SJSA1 (cell line): ENCODE results near the gene GALNT12. TPM values are rescaled to one million over a fixed set of nuclear protein-coding genes. Genes with fewer than 3 reads are reported as not detected.

ENCODE experiments used
- DNase-seq, 2 experiments: peaks; one replicate each; pipeline ENCODE4 v3.0.0-alpha.2; 2015 to 2020; ENCODE audit warnings: low spot score in 2 of 2, low read depth in 1 of 2
- H3K27ac ChIP-seq: fragments of 250-450 bp; sonication (Bioruptor Pico); 2 replicates; pipeline ENCODE4 v1.5.1; 2020; ENCODE audit warnings: mild to moderate bottlenecking, moderate library complexity
- H3K27me3 ChIP-seq: fragments of 250-450 bp; sonication (Bioruptor Pico); replicated peaks from 2 replicates; pipeline ENCODE4 v1.5.1; 2020; ENCODE audit warnings: mild to moderate bottlenecking, moderate library complexity
- H3K36me3 ChIP-seq: fragments of 250-450 bp; sonication (Bioruptor Pico); 2 replicates; pipeline ENCODE4 v1.5.1; 2020; ENCODE audit warnings: mild to moderate bottlenecking
- H3K4me1 ChIP-seq: fragments of 250-450 bp; sonication (Bioruptor Pico); replicated peaks from 2 replicates; pipeline ENCODE4 v1.6.1; 2021; ENCODE audit warnings: mild to moderate bottlenecking
- H3K4me3 ChIP-seq: fragments of 250-450 bp; sonication (Bioruptor Pico); 2 replicates; pipeline ENCODE4 v1.5.1; 2020; ENCODE audit warnings: mild to moderate bottlenecking
- H3K9me3 ChIP-seq: fragments of 250-450 bp; sonication (Bioruptor Pico); replicated peaks from 2 replicates; pipeline ENCODE4 v1.5.1; 2020; ENCODE audit warnings: mild to moderate bottlenecking
- total RNA-seq: library from RNA; depleted of rRNA; stranded (reverse); fragments of >200 nt; shearing (Covaris generic); gene quantifications from 2 replicates; pipeline ENCODE4 v1.2.3, GENCODE V29; 2014

Gene GALNT12
- total RNA-seq, 1 experiment from 2014 or later = 0.74 TPM

DNA sequence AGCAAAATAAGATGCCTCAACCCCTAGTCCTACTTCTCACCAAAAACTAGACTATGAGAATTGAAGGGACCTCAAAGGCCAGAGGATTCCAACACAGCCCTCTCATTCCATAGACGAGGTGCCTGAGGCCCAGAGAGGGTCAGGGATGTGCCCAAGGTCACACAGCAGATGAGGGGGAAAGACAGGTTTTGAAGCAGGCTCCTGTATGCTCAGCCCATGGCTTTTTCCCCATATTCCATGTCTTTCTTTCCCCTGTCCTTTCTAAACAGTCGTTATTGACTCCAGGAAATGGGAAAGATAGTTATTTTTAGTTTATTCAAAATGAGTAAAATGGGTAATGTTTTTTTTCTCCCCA lies 75.1 kb downstream of the GALNT12 start:
- DNase-seq = no peak
- no peak overlapping the region for H3K27ac ChIP-seq
- no peaks in the 10 kb centered on the region for H3K27me3 ChIP-seq
- H3K9me3 ChIP-seq = no peaks in the 10 kb centered on the region
- H3K36me3 ChIP-seq = no peaks in the 10 kb centered on the region
- no peak overlapping the region for H3K4me3 ChIP-seq
- H3K4me1 ChIP-seq = peaks cover 9% of the 10 kb centered on the region

DNA sequence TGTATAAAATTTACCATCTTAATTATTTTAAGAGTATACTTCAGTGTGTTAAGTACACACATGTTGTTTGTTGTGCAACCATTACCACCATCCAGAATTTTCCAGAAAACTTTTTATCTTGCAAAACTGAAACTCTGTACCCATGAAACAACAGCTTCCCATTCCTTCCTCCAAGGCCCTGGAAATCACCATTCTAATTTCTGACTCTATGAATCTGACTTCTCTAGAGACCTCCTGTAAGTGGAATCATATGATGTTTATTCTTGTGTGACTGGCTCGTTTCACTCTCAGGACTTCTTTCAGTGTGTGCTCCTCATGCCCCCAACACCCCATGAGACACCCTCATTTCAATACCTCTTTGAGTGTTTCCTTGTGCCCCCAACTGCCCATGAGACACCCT lies 75.8 kb downstream of the GALNT12 start:
- H3K4me1 ChIP-seq = peaks cover 16% of the 10 kb centered on the region
- no peaks in the 10 kb centered on the region for H3K9me3 ChIP-seq
- no peaks in the 10 kb centered on the region for H3K27me3 ChIP-seq
- no peak for DNase-seq
- no peak overlapping the region for H3K27ac ChIP-seq
- H3K4me3 ChIP-seq = no peak overlapping the region
- no peaks in the 10 kb centered on the region for H3K36me3 ChIP-seq

DNA sequence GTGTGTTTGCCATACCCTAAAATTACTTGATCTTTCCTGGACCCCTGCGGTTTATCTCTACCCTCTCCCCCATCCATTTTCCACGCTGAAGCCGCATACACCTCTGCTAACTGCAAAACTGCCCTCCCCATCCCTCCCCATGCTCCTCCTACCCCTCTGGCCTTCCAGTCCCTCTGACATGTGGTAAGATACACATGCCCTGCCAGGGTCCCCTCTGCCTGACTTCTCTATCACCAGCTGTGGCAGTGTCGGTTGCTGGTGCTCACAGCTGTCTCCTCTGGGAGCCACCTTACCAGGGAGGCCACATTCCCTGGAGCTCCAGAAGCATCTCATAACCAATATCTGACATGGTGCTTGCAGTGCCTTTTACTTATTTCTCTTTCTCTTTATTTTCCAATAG lies 77.4 kb downstream of the GALNT12 start:
- H3K9me3 ChIP-seq = no peaks in the 10 kb centered on the region
- peaks cover 16% of the 10 kb centered on the region for H3K4me1 ChIP-seq
- no peaks in the 10 kb centered on the region for H3K36me3 ChIP-seq
- no peak for DNase-seq
- H3K27me3 ChIP-seq = no peaks in the 10 kb centered on the region
- H3K4me3 ChIP-seq = no peak overlapping the region
- H3K27ac ChIP-seq = no peak overlapping the region

DNA sequence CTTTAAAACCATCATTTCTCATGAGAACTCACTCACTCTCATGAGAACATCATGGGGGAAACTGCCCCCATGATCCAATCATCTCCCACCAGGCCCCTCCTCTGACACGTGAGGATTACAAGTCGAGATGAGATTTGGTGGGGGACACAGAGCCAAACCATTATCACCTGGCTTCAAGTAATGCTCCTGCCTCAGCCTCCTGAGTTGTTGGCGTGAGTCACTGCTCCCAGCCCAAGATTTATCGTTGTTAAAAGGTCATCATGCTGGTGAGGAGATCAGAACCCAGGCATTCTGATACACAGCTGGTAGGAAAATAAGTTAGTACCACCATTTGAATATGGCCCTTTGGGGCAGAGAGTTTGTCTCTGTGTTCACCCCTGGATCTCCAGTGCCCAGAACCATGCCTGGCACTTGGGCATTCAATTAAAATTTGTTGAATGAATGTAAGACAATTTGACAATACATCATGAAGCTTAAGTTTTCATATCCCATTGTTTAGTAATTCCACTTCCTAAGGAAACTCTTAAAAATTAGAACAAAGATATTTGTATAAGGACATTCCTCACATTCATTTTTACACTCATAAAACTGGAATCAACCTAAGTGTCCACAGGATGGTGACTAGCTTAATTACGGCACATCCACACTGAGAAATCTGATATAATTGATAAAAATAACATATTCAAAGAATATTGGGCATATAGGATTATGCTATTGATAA lies 78.3 kb downstream of the GALNT12 start:
- no peaks in the 10 kb centered on the region for H3K9me3 ChIP-seq
- no peaks in the 10 kb centered on the region for H3K36me3 ChIP-seq
- peaks cover 16% of the 10 kb centered on the region for H3K4me1 ChIP-seq
- H3K27ac ChIP-seq = no peak overlapping the region
- H3K27me3 ChIP-seq = no peaks in the 10 kb centered on the region
- no peak for DNase-seq
- H3K4me3 ChIP-seq = no peak overlapping the region

DNA sequence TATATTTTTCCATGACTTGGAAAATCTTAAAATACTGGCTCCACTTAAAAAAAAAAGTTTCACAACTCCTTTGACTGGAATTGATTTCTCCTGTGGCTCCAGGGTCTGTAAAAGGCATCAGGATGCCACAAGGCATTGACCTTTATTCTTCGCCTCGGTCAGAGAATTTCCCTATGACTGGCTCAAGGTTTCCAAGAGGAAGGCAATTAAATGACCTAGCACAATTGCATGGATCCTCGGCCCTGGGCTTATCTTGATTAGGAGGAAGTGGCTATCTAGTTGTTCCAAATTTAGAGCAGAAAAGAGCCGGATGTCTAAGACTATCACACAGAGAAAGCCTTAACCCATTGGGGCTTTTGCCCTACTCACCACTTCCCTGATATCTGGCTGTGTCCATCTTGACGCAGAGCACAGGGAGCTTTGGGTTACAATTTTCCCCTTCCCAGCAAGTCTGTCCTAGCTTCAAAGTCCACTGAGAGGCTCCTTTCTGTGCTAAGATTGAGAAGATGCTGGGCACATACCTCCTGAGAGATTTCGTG lies 79.3 kb downstream of the GALNT12 start:
- DNase-seq = no peak

DNA sequence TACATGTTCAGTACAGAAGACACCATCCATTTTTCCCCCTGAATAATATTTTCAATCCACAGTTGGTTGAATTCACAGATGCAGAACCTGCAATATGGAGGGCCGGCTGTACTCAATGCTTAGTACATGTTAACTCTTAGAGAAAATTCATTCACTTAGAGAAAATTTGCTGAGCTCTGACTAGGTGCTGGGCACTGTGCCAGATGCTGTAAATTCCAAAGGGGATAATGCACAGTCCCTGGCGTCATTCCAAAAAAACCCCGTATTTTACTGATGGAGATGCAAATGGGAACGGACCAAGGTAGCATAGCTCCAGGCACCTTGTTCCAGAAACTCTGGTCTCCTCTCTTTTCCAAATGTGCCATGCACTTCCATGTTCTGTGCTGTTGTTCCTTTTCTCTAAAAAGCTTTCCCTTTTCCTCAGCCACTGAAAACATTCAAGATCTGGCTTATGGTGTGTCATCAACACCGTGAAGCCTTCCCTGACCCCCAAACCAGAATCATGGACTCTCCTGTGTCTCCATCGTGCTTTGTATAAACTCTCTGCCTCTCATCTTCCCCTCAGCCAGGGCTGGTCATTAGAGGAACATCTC lies 80.5 kb downstream of the GALNT12 start:
- Histone ChIP-seq H3K4me1 (peaks cover 29% of the 10 kb centered on the region), H3K36me3 (no peaks in the 10 kb centered on the region), H3K27ac (no peak overlapping the region), H3K9me3 (no peaks in the 10 kb centered on the region), H3K4me3 (no peak overlapping the region), H3K27me3 (no peaks in the 10 kb centered on the region)
- no peak for DNase-seq

More for the DNA sequence above, 79.3 kb downstream of the GALNT12 start:
- Histone ChIP-seq H3K27me3 (no peaks in the 10 kb centered on the region), H3K27ac (no peak overlapping the region), H3K4me1 (peaks cover 17% of the 10 kb centered on the region), H3K4me3 (no peak overlapping the region), H3K9me3 (no peaks in the 10 kb centered on the region), H3K36me3 (no peaks in the 10 kb centered on the region)

DNA sequence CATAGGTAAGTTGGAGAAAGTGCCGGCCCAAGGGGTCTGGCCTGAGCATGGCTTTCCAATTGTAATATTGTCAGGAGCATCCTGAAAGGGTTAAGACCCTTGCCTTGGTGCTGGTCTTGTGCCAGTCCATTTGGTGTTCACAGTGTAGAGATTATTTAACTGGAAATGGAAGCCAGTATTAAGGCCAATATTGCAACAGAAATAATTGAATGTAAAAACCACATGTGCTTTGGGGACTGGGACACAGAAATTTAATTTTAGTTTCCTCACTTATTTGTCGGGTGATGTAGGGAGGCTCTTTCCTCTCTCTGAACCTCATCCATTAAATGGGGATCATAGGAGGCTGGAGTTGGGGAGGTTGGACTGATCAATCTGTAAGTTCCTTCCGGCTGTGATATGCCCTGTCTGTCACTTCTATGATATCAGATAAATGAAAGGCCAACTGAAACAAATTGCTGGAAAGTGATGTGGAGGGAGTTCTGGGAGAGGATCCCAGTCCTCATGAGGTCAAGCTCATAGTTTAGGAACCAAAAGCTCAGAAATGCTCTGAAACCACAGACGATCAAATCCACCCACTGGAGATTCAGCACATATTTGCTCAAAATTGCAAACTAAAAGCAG lies 81.4 kb downstream of the GALNT12 start:
- H3K36me3 ChIP-seq = no peaks in the 10 kb centered on the region
- no peak overlapping the region for H3K4me3 ChIP-seq
- H3K4me1 ChIP-seq = peaks cover 38% of the 10 kb centered on the region
- no peaks in the 10 kb centered on the region for H3K9me3 ChIP-seq
- H3K27me3 ChIP-seq = no peaks in the 10 kb centered on the region
- H3K27ac ChIP-seq = no peak overlapping the region
- no peak for DNase-seq

DNA sequence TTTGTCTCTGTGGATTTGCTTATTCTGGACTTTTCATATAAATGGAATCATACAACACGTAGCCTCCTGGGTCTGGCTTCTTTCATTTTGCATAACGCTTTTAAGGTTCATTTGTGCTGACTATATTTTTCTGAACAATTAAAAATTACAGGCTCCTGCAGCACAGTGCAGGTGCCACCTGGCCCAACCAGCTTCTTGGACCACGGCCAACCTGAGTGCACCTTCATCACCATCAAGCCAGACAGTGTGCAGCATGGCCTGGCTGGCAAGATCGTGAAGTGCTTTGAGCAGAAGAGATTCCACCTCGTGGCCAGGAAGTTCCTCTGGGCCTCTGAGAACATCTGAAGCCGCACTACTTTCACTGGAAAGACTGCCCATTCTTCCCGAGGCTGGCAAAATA lies 82.8 kb downstream of the GALNT12 start:
- Histone ChIP-seq H3K4me3 (no peak overlapping the region), H3K36me3 (no peaks in the 10 kb centered on the region), H3K27ac (no peak overlapping the region), H3K9me3 (no peaks in the 10 kb centered on the region), H3K4me1 (peaks cover 52% of the 10 kb centered on the region), H3K27me3 (no peaks in the 10 kb centered on the region)
- DNase-seq = no peak

DNA sequence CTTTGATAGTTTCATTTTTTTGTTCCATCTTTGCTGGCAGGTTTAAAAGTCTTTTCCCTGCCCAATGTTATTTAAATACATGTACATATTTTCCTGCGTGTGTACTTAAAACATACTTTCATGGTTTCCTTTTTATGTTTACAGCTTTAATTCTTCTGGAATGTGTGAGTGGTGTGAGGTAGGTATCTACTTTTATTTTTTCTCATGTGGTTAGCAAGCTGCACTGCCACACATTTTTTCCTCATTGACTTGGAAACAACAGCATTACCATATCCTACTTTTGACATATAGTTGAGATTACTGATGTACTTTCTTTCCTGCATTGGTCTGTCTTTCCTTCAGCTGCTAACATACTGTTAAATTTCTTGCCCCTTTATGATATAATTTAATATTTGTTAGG lies 84.8 kb downstream of the GALNT12 start:
- Histone ChIP-seq H3K36me3 (no peaks in the 10 kb centered on the region), H3K4me3 (no peak overlapping the region), H3K27ac (peak overlapping the region; percentile 6; the same call in 1 of the 2 replicates), H3K27me3 (no peaks in the 10 kb centered on the region), H3K9me3 (no peaks in the 10 kb centered on the region; the same call in 1 of the 2 replicates), H3K4me1 (peaks cover 50% of the 10 kb centered on the region)
- peak in 1 of 2 experiments; percentile 34 for DNase-seq

DNA sequence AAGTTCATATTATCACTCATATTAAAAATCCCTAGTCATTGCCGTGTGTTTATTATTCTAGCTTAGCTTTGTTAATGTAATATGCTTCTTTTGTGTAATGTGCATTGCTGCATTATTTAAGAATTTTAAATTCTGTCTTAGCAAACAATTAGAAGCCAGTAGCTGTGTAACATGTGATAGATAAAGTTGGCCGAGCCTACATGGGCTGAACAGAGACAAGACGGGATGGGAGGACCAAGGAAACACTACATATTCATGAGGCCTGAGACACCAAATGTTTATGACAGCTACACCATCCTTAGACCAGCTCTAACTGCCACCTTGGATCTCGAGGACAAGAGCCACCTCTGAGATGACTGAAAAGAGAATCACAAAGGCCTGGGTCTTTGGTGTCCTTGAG lies 85.2 kb downstream of the GALNT12 start:
- Histone ChIP-seq H3K27ac (peak overlapping the region; percentile 6; the same call in 1 of the 2 replicates), H3K4me1 (peaks cover 46% of the 10 kb centered on the region), H3K27me3 (no peaks in the 10 kb centered on the region), H3K4me3 (no peak overlapping the region), H3K9me3 (no peaks in the 10 kb centered on the region; the same call in 1 of the 2 replicates), H3K36me3 (no peaks in the 10 kb centered on the region)
- no peak for DNase-seq

DNA sequence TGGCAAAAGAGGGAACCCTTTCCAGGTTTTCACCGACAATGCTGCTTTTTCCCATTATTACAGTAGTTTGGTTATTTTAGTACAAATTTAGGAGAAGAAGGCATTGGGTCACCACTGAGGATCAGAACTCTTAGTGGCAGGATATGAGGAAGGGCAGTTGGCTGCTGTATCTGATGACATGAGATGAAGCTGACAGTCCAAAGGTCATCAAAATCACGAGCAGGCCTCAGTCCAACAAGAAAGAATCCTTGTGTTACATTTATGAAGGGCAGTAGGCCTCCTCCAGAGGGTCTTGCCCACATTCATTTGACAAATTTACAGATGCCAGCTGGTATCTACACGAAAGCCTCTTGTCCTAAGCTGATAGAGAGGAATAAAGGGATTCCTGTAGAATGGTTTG lies 86.7 kb downstream of the GALNT12 start:
- Histone ChIP-seq H3K4me3 (no peak overlapping the region), H3K9me3 (no peaks in the 10 kb centered on the region; the same call in 1 of the 2 replicates), H3K4me1 (peaks cover 45% of the 10 kb centered on the region), H3K27ac (no peak overlapping the region; the same call in 1 of the 2 replicates), H3K36me3 (no peaks in the 10 kb centered on the region), H3K27me3 (no peaks in the 10 kb centered on the region)
- no peak for DNase-seq

DNA sequence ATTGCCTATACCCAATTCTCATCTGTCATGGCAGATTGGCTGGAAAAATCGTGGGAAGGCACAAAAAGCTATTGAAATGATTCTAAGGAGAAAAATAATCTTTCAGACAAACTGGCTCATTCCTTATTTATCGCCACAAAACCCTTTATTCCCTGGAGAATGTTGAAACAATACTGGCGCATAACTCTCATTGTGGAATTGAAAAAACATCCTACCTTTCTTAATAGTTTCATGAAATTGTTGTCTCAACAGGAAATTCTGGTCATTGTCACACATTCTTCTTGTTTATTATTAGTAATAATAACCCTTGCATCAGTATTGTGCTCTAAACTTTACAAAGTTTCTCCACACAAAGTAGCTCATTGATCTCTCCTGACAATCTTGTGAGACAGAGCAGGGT lies 87.3 kb downstream of the GALNT12 start:
- H3K4me1 ChIP-seq = peaks cover 51% of the 10 kb centered on the region
- no peak overlapping the region for H3K4me3 ChIP-seq
- no peak overlapping the region; the same call in 1 of the 2 replicates for H3K27ac ChIP-seq
- H3K36me3 ChIP-seq = no peaks in the 10 kb centered on the region
- no peaks in the 10 kb centered on the region; the same call in 1 of the 2 replicates for H3K9me3 ChIP-seq
- DNase-seq = peak in 1 of 2 experiments; percentile 20
- H3K27me3 ChIP-seq = no peaks in the 10 kb centered on the region

DNA sequence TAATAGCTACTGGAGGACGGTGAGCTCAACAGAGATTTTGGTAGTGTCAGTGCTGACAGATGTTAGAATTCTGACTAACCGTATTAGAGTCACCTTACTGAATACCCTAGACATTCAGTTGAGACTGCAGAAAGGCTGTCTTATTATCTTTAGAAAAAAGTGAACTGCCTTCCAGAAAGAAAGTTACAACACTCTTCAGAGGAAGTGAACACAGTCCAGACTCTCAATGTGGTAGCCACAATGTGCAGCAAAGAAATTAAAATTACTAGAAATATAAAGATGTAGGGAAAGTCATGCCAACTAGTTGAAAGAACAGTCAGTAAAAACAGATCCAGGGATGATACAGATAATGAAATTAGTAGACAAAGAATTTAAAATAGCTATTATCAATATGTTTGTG lies 89.2 kb downstream of the GALNT12 start:
- H3K27ac ChIP-seq = no peak overlapping the region

DNA sequence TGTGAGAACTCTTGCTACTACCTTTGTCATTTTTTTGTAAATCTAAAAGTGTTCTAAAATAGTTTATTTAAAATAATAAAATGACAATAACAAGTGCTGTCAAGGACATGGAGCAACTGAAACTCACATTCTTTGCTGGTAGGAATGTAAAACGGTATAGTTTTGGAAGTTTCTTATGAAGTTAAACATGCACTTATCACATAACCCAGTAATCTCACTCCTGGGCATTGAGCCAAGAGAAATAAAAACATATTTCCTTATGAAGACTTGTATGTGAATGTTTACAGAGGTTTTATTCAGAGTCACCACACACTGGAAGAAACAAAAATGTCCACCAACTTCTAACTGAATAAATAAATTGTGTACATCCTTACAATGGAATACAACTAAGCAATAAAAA lies 90.3 kb downstream of the GALNT12 start:
- no peaks in the 10 kb centered on the region for H3K36me3 ChIP-seq
- H3K4me3 ChIP-seq = no peak overlapping the region
- H3K9me3 ChIP-seq = no peaks in the 10 kb centered on the region; the same call in 1 of the 2 replicates
- H3K4me1 ChIP-seq = peaks cover 47% of the 10 kb centered on the region
- DNase-seq = no peak
- no peak overlapping the region for H3K27ac ChIP-seq
- no peaks in the 10 kb centered on the region for H3K27me3 ChIP-seq

More for the DNA sequence above, 89.2 kb downstream of the GALNT12 start:
- no peak for DNase-seq
- Histone ChIP-seq H3K4me1 (peaks cover 57% of the 10 kb centered on the region), H3K4me3 (no peak overlapping the region), H3K9me3 (no peaks in the 10 kb centered on the region; the same call in 1 of the 2 replicates), H3K27me3 (no peaks in the 10 kb centered on the region), H3K36me3 (no peaks in the 10 kb centered on the region)
